SH-SY5Y (cell line): ENCODE results near the gene ITIH1.

Experiments used
- GATA2 ChIP-seq: IDR thresholded peaks from 2 replicates; pipeline ENCODE4 v1.6.1; 2011; ENCODE audit warnings: mild to moderate bottlenecking, low read depth, low read length
- GATA3 ChIP-seq: IDR thresholded peaks from 2 replicates; pipeline ENCODE4 v1.6.1; 2011; ENCODE audit warnings: low read depth, mild to moderate bottlenecking, low read length, moderate library complexity

- TF ChIP-seq GATA3 (no peak), GATA2 (no peak)
Measured at GRCh38 chr3:52743152-52743551, 34.2 kb upstream of the ITIH1 start.
